ENCODE measurements around the gene PF4V1.

Gene PF4V1

DNA sequence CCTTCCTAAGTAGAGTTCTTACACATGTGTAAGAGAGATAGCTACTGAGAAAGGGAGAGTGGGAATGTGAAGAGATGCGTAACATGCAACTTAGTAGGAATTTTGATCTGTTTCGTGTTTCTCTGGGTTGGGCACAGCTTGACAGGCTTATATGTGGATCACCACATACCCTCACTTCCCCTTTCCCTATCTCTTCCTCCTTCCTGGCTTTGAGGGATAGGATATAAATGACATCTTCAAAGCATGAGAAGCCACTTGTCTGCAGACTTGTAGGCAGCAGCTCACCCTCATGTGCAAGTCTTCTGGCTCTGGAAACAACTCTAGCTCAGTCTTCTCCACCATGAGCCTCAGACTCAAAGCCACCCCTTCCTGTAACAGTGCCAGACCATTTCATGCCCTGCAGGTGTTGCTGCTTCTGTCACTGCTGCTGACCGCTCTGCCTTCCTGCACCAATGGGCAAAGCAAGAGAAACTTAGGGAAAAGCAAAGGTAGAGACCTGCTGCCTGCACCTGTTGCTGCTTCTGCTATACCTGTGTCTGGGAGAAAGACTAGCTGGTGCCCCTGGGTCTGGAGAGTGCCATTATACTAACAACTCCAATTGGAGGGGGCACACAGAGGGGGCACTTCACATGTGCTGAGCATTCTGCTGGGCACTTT lies 5.4 kb upstream of the PF4V1 start:
- no peak for DNase-seq

DNA sequence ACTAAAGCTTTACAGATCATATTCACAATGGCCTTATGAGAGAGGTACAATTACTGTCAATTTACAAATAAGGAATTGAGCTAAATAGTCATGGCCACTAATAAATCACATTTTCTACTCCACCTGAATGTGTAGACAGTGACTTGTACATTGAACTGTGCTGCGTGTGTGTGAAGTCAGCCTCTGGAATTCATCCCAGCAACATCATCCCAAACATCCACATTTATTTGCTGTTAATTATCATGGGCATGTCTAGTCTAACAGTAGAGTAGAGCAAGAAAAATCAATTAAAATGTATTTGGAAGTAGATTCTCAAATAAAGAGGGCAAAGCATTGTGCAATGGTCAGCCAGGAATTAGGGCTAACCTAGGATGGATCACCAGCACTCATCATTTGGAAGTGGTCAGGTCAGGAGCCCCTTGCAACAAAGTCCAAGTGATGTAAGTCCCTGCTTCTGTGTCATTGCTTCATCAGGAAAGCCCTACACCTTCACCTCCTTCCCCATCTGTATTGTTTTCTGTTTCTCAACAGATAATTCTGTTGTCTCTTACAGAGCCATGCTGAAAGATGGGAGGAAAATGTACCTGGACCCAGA lies 4.8 kb upstream of the PF4V1 start:
- DNase-seq = no peak

DNA sequence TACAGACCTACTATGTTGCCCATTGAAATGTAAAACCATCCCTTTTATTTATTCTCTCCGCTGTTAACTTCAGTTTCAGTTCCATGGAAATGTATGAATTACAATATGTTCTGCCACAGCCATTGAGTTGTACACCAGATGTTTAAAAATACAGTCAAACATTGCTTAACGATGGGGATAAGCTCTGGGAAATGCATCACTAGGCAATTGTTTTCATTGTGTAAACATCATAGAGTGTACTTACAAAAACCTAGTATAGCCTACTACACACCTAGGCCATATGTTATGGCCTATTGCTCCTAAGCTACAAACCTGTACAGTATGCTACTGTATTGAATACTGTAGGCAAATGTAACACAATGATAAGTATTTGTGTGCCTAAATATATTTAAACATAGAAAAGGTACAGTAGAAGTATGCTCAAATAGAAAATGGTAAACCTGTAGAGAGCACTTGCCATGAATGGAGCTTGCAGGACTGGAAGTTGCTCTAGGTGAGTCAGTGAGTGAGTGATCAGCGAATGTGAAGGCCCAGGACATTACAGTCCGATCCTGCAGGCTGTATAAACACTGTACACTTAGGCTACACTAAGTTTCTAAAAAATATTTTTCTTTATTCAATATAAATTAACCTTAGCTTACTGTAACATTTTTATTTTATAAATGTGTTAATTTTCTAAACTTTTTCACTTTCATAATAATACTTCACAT lies 2.7 kb upstream of the PF4V1 start:
- no peak for DNase-seq

DNA sequence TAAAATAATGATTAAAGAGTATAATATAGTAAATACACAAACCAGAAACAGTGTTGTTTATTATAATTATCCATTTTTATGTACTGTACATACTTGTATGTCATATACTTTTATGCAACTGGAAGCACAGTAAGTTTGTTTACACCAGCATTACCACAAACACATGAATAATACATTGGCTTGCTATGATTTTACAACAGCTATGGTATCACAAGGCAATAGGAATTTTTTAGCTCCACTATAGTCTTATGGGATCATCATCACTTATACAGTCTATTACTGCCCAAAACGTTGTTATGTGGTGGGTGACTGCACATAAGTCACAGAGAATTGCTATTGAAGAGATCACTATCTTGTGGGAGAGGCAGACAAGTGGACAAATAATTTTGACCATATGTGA lies 1.8 kb upstream of the PF4V1 start:
- DNase-seq = no peak

DNA sequence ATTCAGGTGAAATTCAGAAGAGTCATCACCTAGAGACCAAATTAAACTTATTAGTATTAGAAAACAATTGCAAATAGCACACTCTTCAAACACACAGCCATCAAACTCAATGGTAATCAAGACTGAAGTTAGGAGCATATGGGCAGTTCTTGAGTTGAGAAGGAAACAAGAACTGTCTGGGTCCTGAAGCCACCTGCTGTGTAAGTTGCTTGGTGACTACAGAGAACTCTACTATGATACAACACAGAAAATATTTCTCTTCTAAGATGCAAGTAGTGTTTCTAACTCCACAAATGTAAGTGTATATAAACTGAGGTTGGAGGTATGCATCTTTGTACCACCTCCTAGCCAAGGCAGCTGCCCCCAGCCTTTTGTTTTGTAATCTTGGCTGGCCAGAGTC lies 325 bp upstream of the PF4V1 start:
- DNase-seq = no peak

DNA sequence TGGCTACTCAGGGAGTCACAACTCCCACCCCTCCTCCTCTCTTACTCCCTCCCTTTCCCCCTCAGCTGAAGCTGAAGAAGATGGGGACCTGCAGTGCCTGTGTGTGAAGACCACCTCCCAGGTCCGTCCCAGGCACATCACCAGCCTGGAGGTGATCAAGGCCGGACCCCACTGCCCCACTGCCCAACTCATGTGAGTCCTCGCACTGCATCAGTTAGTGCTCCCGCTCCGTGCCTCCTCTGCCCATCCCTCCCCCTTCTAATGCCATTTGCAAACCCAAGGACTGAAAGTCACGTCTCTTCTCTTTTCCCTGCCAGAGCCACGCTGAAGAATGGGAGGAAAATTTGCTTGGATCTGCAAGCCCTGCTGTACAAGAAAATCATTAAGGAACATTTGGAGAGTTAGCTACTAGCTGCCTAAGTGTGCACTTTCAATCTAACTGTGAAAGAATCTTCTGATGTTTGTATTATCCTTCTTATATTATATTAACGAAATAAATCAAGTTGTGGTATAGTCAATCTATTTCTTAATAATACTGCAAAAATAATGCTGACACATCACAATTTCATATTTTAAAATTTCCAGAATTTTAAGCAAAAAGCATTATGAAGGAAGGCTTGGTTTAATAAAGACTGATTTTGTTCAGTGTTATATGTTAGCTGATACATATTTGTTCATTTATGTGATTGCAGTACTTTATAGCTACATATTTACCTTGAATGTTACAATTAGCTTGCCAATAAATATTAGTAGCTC lies 800 bp downstream of the PF4V1 start:
- DNase-seq = no peak

DNA sequence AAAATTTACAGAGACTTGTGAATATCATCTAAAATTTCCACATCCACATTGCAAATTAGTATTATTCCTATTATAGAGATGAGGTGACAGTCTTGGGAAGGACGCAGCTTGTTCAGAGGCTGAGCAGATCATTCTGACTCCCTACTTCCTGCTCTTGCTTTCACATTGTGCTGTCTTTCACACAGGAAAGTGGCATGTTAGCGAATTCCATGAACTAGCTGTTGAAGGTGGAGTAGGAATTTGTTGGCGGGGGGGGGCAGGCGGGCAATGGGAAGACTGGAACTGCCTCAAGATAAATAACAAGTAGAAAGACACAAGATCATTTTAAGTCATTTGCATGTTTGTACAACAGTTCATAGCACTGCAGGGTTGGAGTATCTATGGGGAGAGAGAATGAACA lies 2.3 kb downstream of the PF4V1 start:
- DNase-seq = no peak

DNA sequence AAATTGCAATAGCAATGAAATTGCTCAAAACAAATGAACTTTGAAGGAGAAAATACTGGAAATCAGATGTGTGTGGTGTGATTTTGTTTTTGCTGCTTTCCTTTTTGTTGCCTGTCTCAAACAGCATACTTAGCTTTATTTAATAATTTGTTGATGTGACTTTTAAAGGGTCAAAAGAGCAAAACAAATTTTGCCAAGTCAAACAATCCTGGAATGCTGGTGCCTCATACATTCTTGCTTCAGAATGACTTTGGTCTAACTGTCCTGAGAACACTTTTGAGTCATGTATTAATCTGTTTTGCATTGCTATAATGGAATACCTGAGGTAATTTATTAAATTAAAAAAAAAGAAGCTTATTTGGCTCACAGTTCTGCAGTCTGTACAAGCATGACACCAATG lies 3.4 kb downstream of the PF4V1 start:
- no peak for DNase-seq

DNA sequence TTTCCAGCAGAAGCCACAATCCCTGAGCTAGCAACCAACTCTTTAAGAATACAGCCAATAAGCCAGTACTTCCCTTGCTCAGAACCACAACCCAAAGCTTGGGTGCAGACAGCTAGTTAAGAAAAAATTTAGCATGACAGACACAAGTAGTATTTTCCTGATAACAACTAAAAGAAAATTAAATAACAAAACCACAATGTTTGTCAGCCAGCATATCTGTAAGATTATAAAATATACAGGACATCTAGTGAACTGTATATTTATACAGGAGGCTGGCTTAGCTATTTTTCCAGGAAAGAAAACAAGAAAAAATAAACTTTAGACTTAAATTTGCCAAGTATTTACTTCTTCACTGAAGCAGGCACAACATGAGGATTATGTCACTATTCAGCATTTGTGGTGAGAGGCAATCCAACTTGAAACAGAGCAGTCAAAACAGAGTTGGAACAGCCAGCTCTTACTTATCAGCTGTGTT lies 6.6 kb downstream of the PF4V1 start:
- no peak for DNase-seq

DNA sequence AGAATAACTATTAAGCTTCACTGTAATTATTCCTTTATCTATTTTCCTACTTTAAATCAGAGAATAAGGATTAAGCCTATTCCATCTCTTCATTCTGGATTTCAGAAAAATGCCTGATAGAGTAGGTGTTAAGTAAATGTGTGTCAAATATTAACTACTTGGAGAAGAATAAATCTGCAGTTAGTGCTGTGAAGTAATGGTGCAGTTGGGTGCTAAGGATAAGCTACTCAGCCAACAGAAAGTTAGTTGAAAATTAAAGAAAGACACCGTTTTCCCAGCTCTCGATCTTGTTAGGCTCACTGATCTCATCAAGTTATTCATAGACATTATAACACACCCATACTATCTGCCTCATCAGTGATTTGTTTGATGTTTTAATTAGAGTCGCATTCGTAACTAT lies 7.1 kb downstream of the PF4V1 start:
- no peak for DNase-seq

DNA sequence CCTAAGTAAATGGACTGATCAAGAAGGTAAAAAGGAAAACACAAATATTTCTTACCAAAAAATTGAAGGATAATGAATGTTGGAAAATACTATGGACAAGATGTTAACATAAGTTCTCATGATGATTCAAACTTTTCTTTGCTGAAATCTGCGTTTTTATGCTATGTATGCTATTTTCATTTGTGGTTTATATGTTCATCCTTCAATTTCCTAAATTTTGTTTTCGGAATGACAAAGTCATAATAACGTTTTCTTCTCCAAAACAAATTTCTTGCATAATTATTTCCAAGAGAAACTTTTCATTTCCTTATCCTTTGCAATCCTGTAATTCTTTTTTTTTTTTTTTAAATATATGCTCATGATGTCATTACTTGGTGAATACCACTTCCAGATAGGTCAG lies 7.8 kb downstream of the PF4V1 start:
- DNase-seq = no peak

DNA sequence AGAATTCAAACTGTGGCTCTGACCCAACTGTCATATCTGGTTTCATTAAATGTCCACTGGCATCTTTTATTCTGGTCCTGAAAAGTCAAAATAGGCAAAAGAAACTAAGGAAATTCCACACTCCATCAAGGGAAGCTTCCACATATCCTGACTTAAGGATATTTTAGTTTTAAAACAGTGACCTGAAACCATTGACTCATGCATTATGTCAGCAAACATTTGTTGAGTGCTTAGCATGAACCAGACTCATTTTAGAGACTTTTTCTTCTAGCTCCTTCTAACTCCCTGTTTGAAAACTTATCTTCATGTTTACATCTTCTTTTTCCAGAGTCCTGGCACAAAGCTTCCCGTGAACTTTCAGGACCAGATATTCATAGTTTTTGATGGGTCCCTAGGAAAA lies 9.2 kb downstream of the PF4V1 start:
- DNase-seq = no peak

DNA sequence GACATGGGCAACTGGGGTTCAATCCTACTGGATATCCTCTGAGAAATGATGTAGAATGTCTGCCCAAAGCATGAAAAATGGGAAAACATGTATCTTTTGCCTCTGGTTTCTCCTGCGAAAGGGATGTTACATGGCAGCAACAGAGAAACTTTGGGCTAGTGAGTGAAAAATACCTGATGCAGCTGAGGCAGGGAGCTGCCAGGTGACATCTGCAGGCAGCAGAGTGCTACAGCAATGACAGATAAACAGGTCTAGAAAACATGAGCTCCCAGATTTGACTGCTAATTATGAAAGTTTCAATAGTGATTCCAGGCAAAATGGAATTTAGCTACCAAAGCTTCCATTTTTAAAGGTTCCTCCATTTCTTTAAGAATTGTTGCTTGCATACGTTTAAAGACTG lies 11.3 kb downstream of the PF4V1 start:
- no peak for DNase-seq

DNA sequence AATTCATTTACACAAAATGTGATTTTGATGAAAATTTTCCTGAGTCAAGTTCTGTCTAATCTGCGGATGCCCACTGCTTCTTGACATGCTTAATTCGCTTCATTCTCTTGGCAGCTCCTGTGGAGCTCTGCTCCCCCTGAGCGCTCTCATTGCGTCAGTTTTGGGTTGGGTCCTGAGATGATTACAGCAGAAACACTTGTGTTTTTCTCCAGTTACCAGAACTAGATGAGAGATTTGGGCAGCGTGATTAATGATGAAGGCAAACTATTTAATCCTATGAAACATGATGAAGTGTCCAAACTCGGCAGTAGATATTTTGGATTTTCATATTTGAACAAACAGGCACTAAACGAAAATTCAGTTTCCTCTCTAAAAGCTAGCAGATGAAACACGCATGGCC lies 11.9 kb downstream of the PF4V1 start:
- DNase-seq = no peak

DNA sequence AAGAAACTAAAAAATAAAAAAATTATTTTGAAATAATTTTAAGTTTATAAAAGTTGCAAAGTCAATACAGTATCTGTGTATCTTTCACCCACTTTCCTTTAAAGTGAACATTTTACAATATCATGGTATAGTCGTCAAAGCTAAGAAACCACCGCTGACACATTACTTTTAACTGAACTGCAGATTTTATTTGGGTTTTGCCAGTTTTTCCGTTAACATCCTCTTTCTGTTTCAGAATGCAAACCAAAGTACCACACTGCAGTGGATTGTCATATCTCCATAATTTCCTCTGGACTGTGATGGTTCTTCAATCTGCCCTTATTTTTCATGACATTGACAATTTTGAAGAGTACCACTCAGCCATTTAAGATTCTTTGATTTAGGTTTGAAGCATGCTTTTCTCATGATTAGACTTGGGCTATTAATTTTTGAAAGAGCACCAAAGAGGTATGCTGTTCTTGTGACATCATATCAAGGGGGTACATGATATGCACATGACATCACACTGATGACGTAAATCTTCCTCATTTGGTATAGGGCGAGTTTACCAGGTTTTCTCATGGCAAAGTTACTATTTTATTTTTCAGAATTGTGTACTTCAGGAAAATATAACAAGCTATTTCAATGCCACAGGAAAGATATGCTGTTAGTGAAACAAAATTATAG lies 12.5 kb downstream of the PF4V1 start:
- DNase-seq = no peak

DNA sequence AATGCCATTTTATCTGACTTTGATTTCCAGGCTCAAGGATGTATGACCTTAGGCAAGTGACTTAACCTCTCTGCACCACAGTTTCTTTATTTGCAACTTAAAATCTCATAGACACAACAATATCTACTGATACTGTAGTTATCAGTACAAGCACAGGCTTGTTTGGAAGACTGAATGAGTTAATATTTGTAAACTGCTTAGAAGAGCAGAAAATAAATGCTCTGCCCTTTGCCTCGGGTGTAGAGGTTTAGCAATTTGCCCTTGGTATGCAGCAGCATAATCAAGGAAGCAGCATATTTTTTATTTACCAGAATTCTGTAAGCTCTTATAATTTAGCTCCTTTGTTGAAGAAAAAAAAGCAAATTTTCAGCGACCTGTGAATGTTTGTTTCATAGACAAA lies 13.2 kb downstream of the PF4V1 start:
- no peak for DNase-seq

DNA sequence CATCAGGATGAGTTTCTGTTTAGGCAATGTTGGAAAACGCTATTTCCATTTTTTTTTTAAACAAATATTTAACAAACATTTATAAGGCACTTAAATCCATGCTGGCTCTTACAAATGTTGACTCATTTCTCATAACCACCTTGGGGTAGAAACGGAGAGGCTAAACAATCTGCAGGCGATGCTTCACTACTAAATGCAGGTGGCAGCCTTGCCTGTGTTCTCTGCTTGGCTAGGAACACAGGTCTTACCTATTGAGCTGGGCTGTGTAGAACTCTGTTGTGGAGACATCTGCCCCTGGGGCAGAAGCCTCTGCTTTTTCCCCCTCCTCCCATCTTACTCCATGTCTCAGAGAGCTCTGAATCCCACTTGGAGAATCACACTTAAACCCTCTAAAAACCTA lies 14.7 kb downstream of the PF4V1 start:
- DNase-seq = no peak

DNA sequence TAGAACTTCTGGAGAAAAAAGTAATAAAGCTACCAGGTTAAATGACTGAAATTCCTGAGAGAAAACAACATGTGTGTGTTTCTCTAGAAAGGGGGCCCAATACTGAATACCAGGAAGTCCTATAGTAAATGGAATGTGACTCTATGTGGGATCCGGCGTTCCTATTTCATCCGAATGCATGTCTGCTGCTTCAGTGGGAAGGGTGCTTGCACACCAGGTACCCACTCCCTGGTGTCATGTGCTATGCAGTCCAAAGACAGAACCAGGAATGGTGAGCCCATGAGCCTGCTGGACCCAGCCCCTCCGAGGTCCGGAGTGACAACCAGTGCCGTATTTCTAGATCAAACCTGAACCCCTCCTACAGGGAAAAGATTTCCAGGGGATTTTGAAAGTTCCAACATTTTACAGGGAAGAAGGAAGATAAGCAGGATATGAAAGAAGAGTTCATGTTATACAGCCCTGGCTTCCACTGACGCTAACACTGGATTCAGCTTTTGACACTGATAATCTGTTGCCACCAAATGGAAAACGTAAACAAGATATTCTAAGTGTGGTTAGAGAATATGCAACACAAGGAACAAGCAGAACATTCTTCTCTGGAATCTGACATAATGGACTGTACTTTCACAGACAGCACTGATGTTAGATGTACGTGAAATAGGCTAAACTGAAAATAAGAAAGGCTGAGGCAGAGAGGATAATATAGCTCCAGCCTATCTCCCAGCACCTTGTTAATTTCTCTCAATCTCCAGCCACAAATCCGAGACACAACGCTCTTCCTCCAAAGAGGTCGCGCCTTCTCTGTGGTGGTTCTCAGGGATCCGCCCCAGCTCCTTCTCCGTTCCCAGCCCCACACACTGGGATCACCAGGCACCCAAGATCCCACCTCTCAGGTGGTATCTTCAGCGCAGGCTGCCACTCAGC lies 15.4 kb downstream of the PF4V1 start:
- no peak for DNase-seq

DNA sequence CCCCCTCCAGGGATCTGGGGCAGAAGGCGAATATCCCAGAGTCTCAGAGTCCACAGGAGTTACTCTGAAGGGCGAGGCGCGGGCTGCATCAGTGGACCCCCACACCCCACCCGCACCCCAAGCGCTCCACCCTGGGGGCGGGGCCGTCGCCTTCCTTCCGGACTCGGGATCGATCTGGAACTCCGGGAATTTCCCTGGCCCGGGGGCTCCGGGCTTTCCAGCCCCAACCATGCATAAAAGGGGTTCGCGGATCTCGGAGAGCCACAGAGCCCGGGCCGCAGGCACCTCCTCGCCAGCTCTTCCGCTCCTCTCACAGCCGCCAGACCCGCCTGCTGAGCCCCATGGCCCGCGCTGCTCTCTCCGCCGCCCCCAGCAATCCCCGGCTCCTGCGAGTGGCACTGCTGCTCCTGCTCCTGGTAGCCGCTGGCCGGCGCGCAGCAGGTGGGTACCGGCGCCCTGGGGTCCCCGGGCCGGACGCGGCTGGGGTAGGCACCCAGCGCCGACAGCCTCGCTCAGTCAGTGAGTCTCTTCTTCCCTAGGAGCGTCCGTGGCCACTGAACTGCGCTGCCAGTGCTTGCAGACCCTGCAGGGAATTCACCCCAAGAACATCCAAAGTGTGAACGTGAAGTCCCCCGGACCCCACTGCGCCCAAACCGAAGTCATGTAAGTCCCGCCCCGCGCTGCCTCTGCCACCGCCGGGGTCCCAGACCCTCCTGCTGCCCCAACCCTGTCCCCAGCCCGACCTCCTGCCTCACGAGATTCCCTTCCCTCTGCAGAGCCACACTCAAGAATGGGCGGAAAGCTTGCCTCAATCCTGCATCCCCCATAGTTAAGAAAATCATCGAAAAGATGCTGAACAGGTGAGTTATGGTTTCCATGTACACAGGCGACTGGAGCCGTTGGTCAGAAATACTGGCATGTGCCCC lies 16.3 kb downstream of the PF4V1 start, which contains the start of gene CXCL1:
TSS of gene CXCL1 (plus strand) at position 264 of the 926 bp plus-strand sequence. CDS start at position 342, 78 bp downstream.
- DNase-seq = no peak

DNA sequence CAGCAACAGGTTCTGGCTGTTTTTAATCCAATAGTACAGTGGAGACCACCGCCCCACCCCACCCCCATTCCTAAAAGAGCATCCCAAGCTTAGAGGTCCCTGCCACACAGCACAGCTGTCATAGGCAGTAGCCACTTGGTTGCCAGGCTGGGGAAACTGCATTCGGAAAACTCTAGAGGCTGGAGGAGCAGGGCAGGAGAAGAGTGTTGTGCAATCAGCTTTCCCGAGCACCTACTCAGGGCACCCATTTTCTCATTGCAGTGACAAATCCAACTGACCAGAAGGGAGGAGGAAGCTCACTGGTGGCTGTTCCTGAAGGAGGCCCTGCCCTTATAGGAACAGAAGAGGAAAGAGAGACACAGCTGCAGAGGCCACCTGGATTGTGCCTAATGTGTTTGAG lies 17.2 kb downstream of the PF4V1 start:
- DNase-seq = no peak

DNA sequence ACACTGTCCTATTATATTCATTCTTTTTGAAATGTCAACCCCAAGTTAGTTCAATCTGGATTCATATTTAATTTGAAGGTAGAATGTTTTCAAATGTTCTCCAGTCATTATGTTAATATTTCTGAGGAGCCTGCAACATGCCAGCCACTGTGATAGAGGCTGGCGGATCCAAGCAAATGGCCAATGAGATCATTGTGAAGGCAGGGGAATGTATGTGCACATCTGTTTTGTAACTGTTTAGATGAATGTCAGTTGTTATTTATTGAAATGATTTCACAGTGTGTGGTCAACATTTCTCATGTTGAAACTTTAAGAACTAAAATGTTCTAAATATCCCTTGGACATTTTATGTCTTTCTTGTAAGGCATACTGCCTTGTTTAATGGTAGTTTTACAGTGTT lies 17.7 kb downstream of the PF4V1 start:
- DNase-seq = no peak
